COLO668 (cell line): ENCODE measurements around the gene PTPRO.

Experiments used
- DNase-seq: peaks from one replicate; lab custom pipeline; 2025; ENCODE audit not compliant: unreplicated experiment; lab: John Stamatoyannopoulos, UW

Gene PTPRO

DNA sequence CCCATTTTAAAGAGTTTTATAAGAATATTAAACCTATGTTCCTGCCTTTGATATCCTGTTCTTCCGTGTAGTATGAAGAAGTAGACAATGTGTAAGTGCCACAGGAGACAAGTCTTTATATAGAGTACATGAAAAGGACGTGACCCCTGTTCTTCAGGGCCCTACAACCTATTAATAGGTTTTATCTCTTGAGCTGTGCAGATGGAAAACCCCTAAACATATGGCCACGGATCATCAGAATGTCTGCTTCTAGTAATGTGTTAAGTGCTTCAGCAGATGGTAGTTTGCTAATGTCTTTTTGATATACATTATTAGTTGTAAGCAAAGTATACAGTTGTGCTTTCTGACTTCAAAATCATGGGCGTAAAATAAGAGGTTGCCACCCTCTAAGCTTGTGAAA lies 228.5 kb downstream of the PTPRO start:
- DNase-seq: no peak

- DNase-seq: no peak
Measured at GRCh38 chr12:15555446-15555845, 233.1 kb downstream of the PTPRO start.

- no peak for DNase-seq
Measured at GRCh38 chr12:15556411-15557102, 234.2 kb downstream of the PTPRO start.

DNA sequence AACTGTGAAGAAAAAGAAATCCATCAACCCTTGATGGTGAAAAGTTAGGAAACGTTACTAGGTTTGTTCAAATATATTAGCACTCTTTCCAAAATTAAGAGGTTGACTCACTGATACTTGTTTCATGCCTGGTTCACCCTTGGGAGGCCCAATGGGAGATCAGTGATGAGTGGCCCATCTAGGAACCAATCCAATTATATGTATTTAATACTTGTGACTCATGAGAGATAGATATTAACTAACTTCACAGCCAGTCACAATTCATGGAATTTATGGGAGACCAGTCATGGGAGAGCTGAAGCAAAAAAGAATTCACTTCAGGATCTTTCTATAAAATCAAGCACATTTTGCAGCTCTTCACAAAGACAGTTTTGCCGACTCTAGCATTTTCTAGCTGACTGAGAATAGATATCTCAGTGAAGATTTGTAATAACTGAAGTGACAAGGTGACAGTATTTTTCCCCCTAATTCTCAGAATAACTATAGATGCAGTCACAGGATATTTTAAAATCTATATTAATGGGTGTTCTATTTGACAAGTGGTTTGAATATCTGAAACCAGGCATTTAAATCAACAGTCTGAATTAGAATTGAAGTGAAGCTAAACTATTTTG lies 236.7 kb downstream of the PTPRO start:
- no peak for DNase-seq

DNA sequence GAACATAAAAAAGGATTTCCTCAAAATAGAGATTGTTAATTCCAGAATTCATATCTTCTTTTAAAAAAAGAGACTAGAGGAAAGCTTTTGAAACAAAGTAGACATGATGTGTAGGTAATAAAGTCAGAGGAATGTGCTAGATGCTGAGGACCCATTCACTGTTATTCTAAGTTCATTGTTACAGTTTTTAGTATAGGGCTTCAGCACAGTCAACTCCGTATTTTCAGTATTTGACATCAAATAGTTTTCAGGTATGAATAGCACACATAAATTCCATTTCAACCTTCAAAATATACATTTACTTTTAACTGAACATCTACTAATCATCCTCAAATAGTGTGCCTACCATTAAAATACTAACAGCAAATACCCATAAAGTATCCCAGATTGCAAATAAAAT lies 239.1 kb downstream of the PTPRO start:
- no peak for DNase-seq

GRCh38 chr12:15562263-15562662 lies 240.0 kb downstream of the PTPRO start:
- DNase-seq: no peak

GRCh38 chr12:15563663-15564062 lies 241.4 kb downstream of the PTPRO start:
- no peak for DNase-seq

DNA sequence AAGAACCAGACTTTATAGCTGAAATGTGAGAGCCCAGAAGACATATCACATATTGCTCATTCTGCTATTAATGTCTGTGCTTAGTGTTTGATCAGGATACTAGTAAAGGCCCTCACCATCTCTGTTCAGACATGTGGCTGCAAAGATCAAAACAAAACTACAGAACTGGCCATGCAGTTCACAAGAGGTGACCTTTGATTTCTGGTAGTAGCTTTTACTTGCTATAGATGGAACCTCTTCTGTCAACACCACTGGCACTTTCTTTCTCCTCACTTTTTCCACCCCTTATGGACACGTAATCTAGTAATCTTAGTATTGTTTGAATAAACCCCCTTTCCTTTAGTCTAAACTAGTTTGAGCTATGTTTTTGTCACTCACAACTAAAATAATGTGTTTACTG lies 252.0 kb downstream of the PTPRO start:
- DNase-seq: no peak

DNA sequence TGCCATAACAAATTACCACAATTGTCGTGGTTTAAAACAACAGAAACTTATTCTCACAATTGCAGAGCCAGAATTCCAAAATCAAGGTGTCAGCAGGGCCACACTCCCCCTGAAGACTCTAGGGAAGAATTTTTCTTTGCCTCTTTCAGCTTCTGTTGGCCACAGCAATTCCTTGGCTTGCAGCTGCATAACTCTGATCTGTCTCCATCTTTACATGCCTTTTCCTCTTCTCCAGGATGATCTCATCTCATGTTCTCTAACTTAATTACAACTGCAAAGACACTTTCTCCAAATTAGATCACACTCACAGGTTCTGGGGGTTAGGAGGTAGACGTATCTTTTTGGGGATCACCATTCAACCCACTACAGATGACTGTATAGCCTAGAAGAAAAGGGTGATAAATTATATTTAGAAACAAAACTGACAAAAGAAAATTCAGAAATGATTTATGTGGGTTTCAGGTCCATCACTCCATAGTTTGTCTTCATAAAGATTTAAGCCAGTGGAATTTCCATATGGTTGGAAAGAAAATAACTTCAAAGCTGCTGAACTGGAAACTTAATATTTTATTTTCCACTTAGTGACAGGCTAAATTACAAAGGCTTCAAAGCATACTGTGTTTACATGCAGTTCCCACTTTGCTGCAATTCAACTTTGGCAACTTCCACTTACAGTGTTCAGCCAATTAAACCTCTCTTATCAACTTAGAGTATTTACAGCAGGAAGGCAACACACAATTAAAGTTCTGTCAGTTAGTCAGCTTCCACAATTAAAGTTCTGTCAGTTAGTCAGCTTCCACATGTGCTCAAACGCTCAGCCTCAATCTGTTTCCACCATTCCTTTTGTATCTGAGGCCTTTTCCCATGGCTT lies 253.6 kb downstream of the PTPRO start:
- DNase-seq: no peak

DNA sequence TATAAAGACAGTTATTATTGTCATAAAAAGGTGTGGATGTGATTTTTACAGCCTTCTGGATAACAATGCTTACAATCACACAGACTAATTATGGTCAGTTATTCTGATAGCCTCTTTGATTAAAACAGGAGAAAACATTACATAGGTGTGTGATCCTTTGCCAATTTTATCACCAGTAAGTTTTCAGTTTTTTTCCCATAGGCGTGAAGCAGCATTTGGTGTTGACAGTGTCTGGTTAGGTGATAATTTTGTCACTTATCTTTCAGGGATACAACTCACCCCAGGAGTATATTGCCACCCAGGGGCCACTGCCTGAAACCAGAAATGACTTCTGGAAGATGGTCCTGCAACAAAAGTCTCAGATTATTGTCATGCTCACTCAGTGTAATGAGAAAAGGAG lies 258.1 kb downstream of the PTPRO start:
- DNase-seq: no peak

DNA sequence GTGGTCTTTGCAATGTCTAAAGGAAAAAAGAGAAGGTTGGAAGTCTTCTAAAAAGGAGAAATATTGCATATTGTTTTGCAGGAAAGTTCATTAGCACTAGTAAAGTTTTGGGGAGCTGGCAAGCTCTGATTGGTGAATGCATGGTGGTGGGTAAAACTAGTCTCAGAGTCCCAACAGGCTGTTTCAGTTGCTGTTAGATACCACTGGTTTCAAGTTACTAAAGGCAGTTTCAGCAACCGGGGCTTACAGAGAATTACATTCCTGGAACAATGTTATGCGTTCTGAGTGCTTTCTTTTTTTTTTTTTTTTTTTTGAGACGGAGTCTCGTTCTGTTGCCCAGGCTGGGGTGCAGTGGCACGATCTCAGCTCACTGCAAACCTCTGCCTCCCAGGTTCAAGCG lies 258.7 kb downstream of the PTPRO start:
- DNase-seq: no peak

DNA sequence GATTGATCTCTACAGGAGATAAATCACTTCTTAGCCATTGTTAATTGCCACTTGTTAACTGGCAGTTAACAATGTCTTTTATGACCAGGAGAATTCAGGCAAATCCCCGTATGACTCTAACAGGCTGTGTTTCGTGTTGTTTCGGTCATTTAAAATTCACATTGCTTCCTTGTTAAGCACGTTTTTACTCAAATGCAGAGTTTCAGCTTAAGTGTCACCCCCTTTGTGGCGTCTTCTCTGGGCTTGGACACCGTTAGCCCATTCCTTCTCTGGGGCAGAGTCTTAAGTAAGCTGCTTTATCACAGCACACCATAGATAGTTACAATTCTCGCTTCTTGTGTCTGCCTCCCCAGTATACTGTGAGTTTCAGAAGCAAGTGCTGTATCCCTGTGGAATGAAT lies 261.5 kb downstream of the PTPRO start:
- DNase-seq: no peak

- DNase-seq: no peak
Measured at GRCh38 chr12:15584366-15585041, 262.2 kb downstream of the PTPRO start.

- DNase-seq: no peak
Measured at GRCh38 chr12:15589328-15590032, 267.2 kb downstream of the PTPRO start.

DNA sequence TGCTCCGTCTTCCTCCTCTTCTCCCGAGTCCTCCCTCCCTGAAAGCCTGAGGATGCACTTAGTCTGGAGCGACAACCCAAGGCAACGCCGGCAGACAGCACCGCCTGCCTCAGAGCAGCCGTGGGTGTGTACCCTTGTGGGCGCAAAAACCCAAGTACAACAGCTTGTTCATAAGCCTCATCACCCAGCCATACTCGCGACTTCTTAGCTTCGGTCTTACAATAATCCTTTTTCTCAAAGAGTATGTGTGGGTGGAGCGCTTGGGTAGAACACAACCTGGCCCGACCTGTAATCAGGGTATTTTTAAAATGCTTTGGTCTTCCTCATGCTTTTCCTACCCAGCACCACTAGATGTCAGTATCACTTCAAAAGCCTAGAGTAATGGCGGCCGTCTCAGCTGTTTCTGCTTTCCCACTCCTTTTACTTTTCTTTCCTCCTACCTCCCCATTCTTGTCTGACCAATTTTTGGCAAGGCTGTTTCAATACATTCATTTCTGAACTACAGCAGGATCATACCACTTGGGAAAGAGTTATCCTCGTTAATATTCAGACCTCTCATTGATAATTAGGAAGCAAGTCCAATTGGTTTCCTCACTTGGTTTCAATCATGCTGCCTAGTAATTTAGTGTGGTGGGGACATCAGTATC lies 268.0 kb downstream of the PTPRO start:
- DNase-seq: peak; percentile 27

- DNase-seq: no peak
Measured at GRCh38 chr12:15591811-15592210, 269.5 kb downstream of the PTPRO start.

- no peak for DNase-seq
Measured at GRCh38 chr12:15592934-15593333, 270.6 kb downstream of the PTPRO start.

DNA sequence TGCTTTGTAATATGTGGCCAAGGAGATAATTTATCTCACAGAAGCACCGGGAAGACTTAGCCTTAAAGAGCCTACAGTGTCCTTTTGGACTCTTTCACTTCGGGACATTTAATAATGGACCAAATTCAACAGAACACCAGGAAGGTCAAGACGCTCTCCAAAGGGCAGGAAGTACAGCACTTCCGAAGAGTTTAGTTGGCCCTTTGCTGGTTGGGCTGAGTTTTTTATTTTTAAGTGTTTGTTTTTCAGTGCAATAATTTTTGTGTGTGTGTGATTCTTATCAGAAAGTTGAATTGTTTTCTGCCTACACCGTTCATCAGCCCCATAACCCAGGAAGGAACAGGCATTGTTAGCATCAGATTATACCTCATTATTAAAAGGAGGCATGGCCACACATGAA lies 273.9 kb downstream of the PTPRO start:
- no peak for DNase-seq

DNA sequence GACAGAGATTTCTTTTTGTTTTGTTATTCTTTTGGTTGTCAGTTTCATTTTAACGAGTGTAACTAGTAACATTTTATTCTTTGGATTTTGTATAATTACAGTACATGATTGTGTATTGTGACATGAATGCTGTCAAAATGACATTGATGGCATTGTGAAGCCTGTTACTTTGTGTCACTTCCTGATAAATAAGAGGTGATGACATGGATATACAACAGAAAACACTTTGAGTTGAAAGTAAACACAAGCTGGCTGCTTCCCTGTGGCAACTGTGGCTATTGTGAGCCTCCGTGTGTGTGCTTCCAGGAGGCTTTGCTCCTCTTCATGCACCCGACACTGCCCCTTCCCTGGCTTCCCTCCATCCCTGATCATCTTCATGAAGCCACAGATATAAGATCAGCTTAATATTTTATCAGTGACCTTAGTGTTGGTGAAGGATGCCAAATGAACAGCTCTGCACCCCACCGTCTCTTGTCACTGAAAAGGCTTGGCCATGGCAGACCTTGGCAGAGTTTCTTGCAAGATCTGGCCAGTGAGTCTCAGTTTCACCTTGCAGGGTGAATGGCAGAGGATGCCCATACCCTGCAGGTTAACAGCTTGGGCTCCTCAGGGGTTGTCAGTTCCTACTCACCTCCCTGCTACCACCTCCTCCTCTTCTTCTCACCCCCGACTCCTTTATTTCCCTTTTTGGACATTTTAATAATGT lies 275.0 kb downstream of the PTPRO start:
- DNase-seq: peak; percentile 7
